DMS153 treated with DMSO at 0.1 percent for 48 hours (cell line): Measurements from ENCODE around the gene FAM174B.

ENCODE experiments used
- DNase-seq: peaks from one replicate; lab custom pipeline; 2025; ENCODE audit not compliant: unreplicated experiment; lab: John Stamatoyannopoulos, UW

Gene FAM174B

GRCh38 chr15:92665100-92665555 is 9.6 kb upstream of the FAM174B start:
- DNase-seq: no peak

- no peak for DNase-seq
Measured at GRCh38 chr15:92664178-92664900, 8.8 kb upstream of the FAM174B start.

- no peak for DNase-seq
Measured at GRCh38 chr15:92663250-92663951, 7.8 kb upstream of the FAM174B start.

- DNase-seq: no peak
Measured at GRCh38 chr15:92662762-92663161, 7.2 kb upstream of the FAM174B start.

GRCh38 chr15:92661956-92662355 is 6.4 kb upstream of the FAM174B start:
- DNase-seq: no peak

- no peak for DNase-seq
Measured at GRCh38 chr15:92661069-92661468, 5.5 kb upstream of the FAM174B start.

GRCh38 chr15:92657486-92657885 is 1.9 kb upstream of the FAM174B start:
- DNase-seq: no peak

GRCh38 chr15:92656089-92656488 is 514 bp upstream of the FAM174B start:
- DNase-seq: no peak

GRCh38 chr15:92654662-92655061 is 913 bp downstream of the FAM174B start:
- DNase-seq: no peak

- peak; percentile 35 for DNase-seq
Measured at GRCh38 chr15:92653836-92654539, 1.6 kb downstream of the FAM174B start.

- DNase-seq: no peak
Measured at GRCh38 chr15:92653366-92653765, 2.2 kb downstream of the FAM174B start.

GRCh38 chr15:92652576-92652966 is 3.0 kb downstream of the FAM174B start:
- DNase-seq: no peak

GRCh38 chr15:92651877-92652575 is 3.5 kb downstream of the FAM174B start:
- no peak for DNase-seq

GRCh38 chr15:92650966-92651365 is 4.6 kb downstream of the FAM174B start:
- DNase-seq: no peak

- DNase-seq: no peak
Measured at GRCh38 chr15:92650256-92650655, 5.3 kb downstream of the FAM174B start.

GRCh38 chr15:92648190-92648875 is 7.2 kb downstream of the FAM174B start:
- no peak for DNase-seq

- DNase-seq: no peak
Measured at GRCh38 chr15:92647467-92648163, 8.0 kb downstream of the FAM174B start.

GRCh38 chr15:92646216-92646615 is 9.4 kb downstream of the FAM174B start:
- no peak for DNase-seq

- no peak for DNase-seq
Measured at GRCh38 chr15:92645731-92646130, 9.8 kb downstream of the FAM174B start.

GRCh38 chr15:92645051-92645631 is 10.4 kb downstream of the FAM174B start:
- DNase-seq: no peak
